ENCODE measurements around the gene DPH3. TPM values are rescaled to one million over a fixed set of nuclear protein-coding genes. Genes with fewer than 3 reads are reported as not detected.
A peak's percentile ranks its signal among the peaks of the same experiment; 100 is the strongest.

The DPH3 gene
- total RNA-seq, 3 donors from 2014 or later: 17.7 to 33.6 (median 21.0) TPM

DNA sequence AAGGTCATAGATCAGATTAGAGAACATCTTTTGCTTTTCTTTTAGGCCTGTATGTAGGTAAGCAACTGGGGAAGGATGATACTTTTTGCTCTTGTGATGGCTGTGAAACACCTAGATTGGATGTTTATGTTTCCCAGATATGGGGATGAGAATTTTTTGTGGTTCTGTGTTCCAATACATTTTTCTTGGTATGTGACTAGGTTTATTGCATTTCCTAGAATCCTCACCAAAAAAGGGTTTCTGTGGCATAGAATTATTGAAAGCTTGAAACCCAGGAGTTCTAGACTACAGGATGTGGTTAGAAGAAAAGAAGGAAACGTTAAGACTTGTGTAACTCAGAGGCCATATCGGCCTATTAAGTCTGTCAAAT, 26.1 kb upstream of the DPH3 start:
- no peak overlapping the region for H3K4me3 ChIP-seq
- H3K36me3 ChIP-seq: no peaks in the 10 kb centered on the region
- no peaks in the 10 kb centered on the region for H3K4me1 ChIP-seq
- H3K27ac ChIP-seq: no peak overlapping the region
- DNase-seq (ENCODE audit: low spot score in 2 of 2): no peak
- intact Hi-C loops (cut with DNase I; ENCODE audit: low total_unique reads): loop anchor here (10.0 kb wide), 1 partner anchor 264 kb away; no protein-coding TSS in a partner anchor
- no peaks in the 10 kb centered on the region for H3K27me3 ChIP-seq
- no peak for TF ChIP-seq POLR2A (IDR thresholded peaks at IDR 0.05)
- TF ChIP-seq POLR2AphosphoS5 (IDR thresholded peaks at IDR 0.05): no peak
- TF ChIP-seq, protein P1, sequence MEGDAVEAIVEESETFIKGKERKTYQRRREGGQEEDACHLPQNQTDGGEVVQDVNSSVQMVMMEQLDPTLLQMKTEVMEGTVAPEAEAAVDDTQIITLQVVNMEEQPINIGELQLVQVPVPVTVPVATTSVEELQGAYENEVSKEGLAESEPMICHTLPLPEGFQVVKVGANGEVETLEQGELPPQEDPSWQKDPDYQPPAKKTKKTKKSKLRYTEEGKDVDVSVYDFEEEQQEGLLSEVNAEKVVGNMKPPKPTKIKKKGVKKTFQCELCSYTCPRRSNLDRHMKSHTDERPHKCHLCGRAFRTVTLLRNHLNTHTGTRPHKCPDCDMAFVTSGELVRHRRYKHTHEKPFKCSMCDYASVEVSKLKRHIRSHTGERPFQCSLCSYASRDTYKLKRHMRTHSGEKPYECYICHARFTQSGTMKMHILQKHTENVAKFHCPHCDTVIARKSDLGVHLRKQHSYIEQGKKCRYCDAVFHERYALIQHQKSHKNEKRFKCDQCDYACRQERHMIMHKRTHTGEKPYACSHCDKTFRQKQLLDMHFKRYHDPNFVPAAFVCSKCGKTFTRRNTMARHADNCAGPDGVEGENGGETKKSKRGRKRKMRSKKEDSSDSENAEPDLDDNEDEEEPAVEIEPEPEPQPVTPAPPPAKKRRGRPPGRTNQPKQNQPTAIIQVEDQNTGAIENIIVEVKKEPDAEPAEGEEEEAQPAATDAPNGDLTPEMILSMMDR (IDR thresholded peaks at IDR 0.05): no peak
- no peaks in the 10 kb centered on the region for H3K9me3 ChIP-seq

DNA sequence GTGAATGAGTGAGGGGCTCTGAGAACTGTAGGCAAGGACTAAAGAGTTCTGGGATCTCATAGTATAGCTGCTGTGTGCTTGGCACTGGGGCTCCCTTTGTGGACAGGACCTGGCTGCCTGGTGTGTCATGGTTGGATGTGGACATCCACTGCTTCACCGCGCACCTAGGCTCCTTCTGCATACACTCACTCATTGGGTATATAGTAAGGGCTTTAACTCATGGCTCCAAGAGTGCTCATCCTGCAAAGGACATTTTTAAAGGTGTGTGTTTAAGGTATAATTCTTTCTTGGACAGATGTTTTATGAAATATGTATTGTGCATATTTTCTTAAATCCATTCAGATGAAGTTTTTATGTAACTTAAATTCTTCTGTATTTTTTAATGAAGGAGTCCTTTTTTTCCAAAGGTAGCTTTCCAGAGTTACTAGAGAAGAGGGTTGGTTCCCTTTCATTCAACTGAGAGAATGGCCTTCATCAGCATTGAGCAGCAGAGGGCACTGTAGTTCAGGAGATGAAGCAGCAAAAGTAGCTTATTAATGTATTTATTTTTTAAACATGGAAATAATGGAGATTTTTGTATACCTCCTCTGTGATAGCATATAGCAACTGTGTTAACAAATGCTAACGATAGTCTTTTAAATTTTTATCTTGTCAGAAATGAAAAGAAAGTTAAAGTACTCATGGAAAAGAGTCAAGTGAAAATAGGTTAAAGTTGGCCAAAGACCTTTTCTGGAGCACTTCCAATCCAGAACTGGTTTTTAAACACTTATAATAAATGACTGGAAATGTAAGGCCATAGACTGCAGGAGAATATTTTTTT, 25.5 kb upstream of the DPH3 start:
- Histone ChIP-seq H3K27me3 (no peaks in the 10 kb centered on the region), H3K36me3 (no peaks in the 10 kb centered on the region), H3K4me3 (no peak overlapping the region), H3K4me1 (no peaks in the 10 kb centered on the region), H3K9me3 (no peaks in the 10 kb centered on the region), H3K27ac (no peak overlapping the region)
- no peak for DNase-seq (ENCODE audit: low spot score in 2 of 2)
- no peak for TF ChIP-seq POLR2A (IDR thresholded peaks at IDR 0.05)
- TF ChIP-seq, protein P1 (IDR thresholded peaks at IDR 0.05): peak in 2 of 3 donors; percentile 62 to 80
- intact Hi-C loops (cut with DNase I; ENCODE audit: low total_unique reads): loop anchor here (10.0 kb wide), 1 partner anchor 265 kb away; no protein-coding TSS in a partner anchor

DNA sequence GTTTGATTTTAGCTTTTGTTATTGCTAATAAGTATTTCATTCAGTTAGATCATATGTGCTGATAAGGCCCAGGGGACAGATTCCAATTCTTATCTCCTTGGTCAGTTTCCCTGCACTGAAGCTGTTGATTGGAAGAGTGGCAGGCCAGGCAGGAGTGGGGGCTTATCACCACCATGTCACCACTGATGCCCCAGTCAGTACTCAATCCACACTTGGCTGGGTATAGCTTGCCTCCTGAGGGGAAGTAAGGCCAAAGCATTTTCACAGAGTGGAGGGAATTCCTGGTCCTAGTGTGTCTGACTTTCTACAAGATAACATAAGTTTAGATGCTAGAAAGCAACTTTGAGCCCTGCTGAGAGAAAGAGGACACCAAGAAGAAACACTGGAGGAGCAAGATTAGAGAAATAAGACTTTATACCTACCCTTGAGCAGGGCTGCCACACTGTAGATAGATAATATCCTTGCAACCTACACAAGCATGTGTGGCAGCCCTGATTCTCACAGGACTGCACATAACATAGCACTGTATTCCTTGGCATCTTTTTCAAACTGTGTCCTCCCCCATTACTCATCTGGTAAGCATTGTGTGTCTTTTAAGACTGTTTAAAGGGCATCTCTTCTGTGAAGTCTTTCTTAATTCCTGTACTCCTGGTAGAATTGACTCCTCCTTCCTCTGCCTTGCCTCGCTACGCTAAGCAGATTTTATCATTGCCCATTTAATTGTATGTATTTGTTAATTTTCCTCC, 24.6 kb upstream of the DPH3 start:
- H3K4me3 ChIP-seq: no peak overlapping the region
- no peaks in the 10 kb centered on the region for H3K4me1 ChIP-seq
- H3K27ac ChIP-seq: no peak overlapping the region
- intact Hi-C loops (cut with DNase I; ENCODE audit: low total_unique reads): no loop called here
- no peak for TF ChIP-seq POLR2AphosphoS5 (IDR thresholded peaks at IDR 0.05)
- TF ChIP-seq POLR2A (IDR thresholded peaks at IDR 0.05): no peak
- TF ChIP-seq, protein P1 (IDR thresholded peaks at IDR 0.05): no peak
- no peaks in the 10 kb centered on the region for H3K9me3 ChIP-seq
- no peak for DNase-seq (ENCODE audit: low spot score in 2 of 2)
- H3K27me3 ChIP-seq: no peaks in the 10 kb centered on the region
- no peaks in the 10 kb centered on the region for H3K36me3 ChIP-seq

DNA sequence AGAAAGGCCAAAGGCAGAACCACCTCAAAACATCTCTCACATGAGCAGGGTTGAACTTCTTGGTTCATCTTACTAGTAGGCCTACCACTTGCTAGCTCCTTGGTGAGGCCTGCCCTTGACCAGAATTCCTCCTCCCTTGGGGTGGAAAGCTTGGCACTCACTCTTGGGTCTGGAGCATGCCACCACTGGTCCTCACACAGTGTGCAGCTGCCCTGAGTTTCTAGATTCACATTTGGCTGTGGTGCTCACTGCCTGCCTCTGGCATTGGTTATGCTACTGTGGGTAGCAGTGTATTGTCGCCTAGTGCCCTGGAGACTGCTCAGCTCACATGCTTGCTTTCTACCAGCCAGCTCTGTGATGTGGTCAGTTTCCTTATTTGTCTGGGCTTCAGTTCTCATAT, 23.9 kb upstream of the DPH3 start:
- intact Hi-C loops (cut with DNase I; ENCODE audit: low total_unique reads): no loop called here

More for the DNA sequence above, 23.9 kb upstream of the DPH3 start:
- H3K27me3 ChIP-seq: no peaks in the 10 kb centered on the region
- H3K9me3 ChIP-seq: no peaks in the 10 kb centered on the region
- no peaks in the 10 kb centered on the region for H3K4me1 ChIP-seq
- no peak for DNase-seq (ENCODE audit: low spot score in 2 of 2)
- H3K36me3 ChIP-seq: no peaks in the 10 kb centered on the region
- no peak for TF ChIP-seq POLR2AphosphoS5 (IDR thresholded peaks at IDR 0.05)
- TF ChIP-seq POLR2A (IDR thresholded peaks at IDR 0.05): no peak
- TF ChIP-seq, protein P1 (IDR thresholded peaks at IDR 0.05): no peak
- no peak overlapping the region for H3K4me3 ChIP-seq
- H3K27ac ChIP-seq: no peak overlapping the region

All from breast epithelium (tissue), 4 donors.